HEK293 (cell line): ENCODE results near the gene ZNF552.

Source experiments
- HOXC10 ChIP-seq: sonication (generic); formaldehyde crosslinking; IDR thresholded peaks from 2 replicates; pipeline ENCODE4 v1.8.1; 2023; ENCODE audit warnings: mild to moderate bottlenecking, missing genetic modification reagents
- HOXD13 ChIP-seq: sonication (generic); formaldehyde crosslinking; IDR thresholded peaks from 2 replicates; pipeline ENCODE4 v1.8.0; 2022; ENCODE audit warnings: missing genetic modification reagents, borderline replicate concordance
- SP2 ChIP-seq: fragments of 450-650 bp; formaldehyde crosslinking; IDR thresholded peaks from 2 replicates; pipeline ENCODE4 v1.5.1; 2016; ENCODE audit warnings: missing biosample characterization, missing genetic modification characterization
- SP3 ChIP-seq: fragments of 450-650 bp; formaldehyde crosslinking; IDR thresholded peaks from 2 replicates; pipeline ENCODE4 v1.5.1; 2016; ENCODE audit warnings: missing biosample characterization, missing genetic modification characterization
- YY1 ChIP-seq: fragments of 450-650 bp; formaldehyde crosslinking; IDR thresholded peaks from 2 replicates; pipeline ENCODE4 v1.5.1; 2018; ENCODE audit warnings: missing biosample characterization, missing genetic modification characterization
- YY2 ChIP-seq: fragments of 450-650 bp; formaldehyde crosslinking; IDR thresholded peaks from 2 replicates; pipeline ENCODE4 v1.5.1; 2016; ENCODE audit warnings: missing biosample characterization, missing genetic modification characterization
- ZFP37 ChIP-seq: fragments of 450-650 bp; formaldehyde crosslinking; IDR thresholded peaks from 2 replicates; pipeline ENCODE4 v1.5.1; 2016; ENCODE audit warnings: missing biosample characterization, missing genetic modification characterization
- ZNF114 ChIP-seq: fragments of 450-650 bp; formaldehyde crosslinking; IDR thresholded peaks from 2 replicates; pipeline ENCODE4 v1.5.0; 2017; ENCODE audit warnings: missing biosample characterization, missing genetic modification characterization
- ZNF239 ChIP-seq: fragments of 450-650 bp; formaldehyde crosslinking; IDR thresholded peaks from 2 replicates; pipeline ENCODE4 v1.5.1; 2016; ENCODE audit warnings: missing biosample characterization, missing genetic modification characterization
- ZNF335 ChIP-seq: fragments of 450-650 bp; formaldehyde crosslinking; conservative IDR thresholded peaks from 2 replicates; pipeline ENCODE4 v1.5.1; 2016; ENCODE audit warnings: missing biosample characterization, missing genetic modification characterization
- ZNF530 ChIP-seq: fragments of 450-650 bp; formaldehyde crosslinking; IDR thresholded peaks from 2 replicates; pipeline ENCODE4 v1.5.1; 2016; ENCODE audit warnings: low read depth, missing biosample characterization, missing genetic modification characterization
- ZNF560 ChIP-seq: fragments of 450-650 bp; formaldehyde crosslinking; IDR thresholded peaks from 2 replicates; pipeline ENCODE4 v1.5.1; 2017; ENCODE audit warnings: missing biosample characterization, missing genetic modification characterization, borderline replicate concordance
- ZXDB ChIP-seq: fragments of 450-650 bp; formaldehyde crosslinking; IDR thresholded peaks from 2 replicates; pipeline ENCODE4 v1.5.1; 2016; ENCODE audit warnings: missing biosample characterization, missing genetic modification characterization
- TF ChIP-seq, protein P1 (sequence below): sonication (generic); formaldehyde crosslinking; IDR thresholded peaks from 2 replicates; pipeline ENCODE4 v1.8.1; 2022; ENCODE audit warnings: mild to moderate bottlenecking, moderate library complexity, missing genetic modification reagents
- TF ChIP-seq, protein P2 (sequence below): fragments of 450-650 bp; formaldehyde crosslinking; IDR thresholded peaks from 2 replicates; pipeline ENCODE4 v1.5.1; 2016; ENCODE audit warnings: missing biosample characterization, missing genetic modification characterization
- TF ChIP-seq, protein P3 (sequence below): fragments of 450-650 bp; formaldehyde crosslinking; IDR thresholded peaks from 2 replicates; pipeline ENCODE4 v1.5.1; 2016; ENCODE audit warnings: missing biosample characterization, missing genetic modification characterization
- TF ChIP-seq, protein P4 (sequence below): fragments of 450-650 bp; formaldehyde crosslinking; optimal IDR thresholded peaks from 2 replicates; pipeline ENCODE3; 2016; ENCODE audit warnings: missing biosample characterization, mild to moderate bottlenecking, missing genetic modification characterization
- TF ChIP-seq, protein P5 (sequence below): fragments of 450-650 bp; formaldehyde crosslinking; IDR thresholded peaks from 2 replicates; pipeline ENCODE4 v1.5.1; 2016; ENCODE audit warnings: missing biosample characterization, missing genetic modification characterization
- TF ChIP-seq, protein P6 (sequence below): fragments of 450-650 bp; formaldehyde crosslinking; IDR thresholded peaks from 2 replicates; pipeline ENCODE4 v1.5.1; 2017; ENCODE audit warnings: missing biosample characterization, missing genetic modification characterization
- TF ChIP-seq, protein P7 (sequence below): fragments of 450-650 bp; formaldehyde crosslinking; conservative IDR thresholded peaks from 2 replicates; pipeline ENCODE4 v1.5.1; 2016; ENCODE audit warnings: low read depth, missing biosample characterization, missing genetic modification characterization

The ZNF552 gene

DNA sequence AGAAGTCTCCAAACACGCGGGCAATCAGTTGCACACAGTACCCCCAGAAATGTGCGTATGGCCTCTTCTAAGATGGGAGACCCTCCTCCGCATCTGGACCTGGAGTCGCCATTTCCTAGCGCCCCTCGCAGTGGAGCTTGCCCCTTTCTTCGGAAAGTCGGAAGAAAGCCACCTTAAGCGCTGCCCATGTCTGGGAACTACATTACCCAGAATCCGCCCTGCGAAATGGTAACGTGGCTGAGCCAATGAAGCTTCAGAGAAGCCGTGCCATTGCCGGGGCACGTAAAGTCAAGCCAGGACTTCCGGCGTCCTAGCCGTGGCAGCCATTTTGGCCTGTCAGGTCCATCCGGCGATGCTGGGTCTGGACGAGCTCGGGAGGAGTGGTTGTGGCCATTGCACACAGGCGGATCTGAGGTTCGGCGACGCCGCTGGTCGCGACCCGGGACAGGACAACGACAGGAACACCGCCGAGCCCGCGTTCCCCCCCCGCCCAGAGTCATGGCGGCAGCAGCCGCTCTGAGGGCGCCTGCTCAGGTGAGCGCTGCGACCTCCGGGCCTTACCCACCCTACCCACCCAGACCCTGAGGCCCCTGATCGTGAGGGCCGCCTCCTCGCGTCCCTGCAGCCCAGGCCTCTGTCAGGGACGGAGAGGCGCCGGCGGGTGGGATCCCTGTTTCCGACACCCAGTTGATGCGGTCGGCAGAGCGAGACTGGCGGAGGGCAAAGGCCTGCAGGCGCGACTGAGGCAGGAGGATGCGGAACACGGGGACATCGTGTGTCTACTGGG lies 45.2 kb downstream of the ZNF552 start, which contains the start of gene ZNF586 (continued):
- TF ChIP-seq HOXD13 (CRISPR knock-in tag): peak; percentile 43
- TF ChIP-seq, protein P1, sequence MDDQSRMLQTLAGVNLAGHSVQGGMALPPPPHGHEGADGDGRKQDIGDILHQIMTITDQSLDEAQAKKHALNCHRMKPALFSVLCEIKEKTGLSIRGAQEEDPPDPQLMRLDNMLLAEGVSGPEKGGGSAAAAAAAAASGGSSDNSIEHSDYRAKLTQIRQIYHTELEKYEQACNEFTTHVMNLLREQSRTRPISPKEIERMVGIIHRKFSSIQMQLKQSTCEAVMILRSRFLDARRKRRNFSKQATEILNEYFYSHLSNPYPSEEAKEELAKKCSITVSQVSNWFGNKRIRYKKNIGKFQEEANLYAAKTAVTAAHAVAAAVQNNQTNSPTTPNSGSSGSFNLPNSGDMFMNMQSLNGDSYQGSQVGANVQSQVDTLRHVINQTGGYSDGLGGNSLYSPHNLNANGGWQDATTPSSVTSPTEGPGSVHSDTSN (CRISPR knock-in tag): peak; percentile 93
- peak; percentile 96 for TF ChIP-seq ZNF335 (tag by site-specific recombination)
- TF ChIP-seq, protein P2, sequence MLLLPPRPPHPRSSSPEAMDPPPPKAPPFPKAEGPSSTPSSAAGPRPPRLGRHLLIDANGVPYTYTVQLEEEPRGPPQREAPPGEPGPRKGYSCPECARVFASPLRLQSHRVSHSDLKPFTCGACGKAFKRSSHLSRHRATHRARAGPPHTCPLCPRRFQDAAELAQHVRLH (tag by site-specific recombination): no peak
- 0 out of 2 replicates have a peak, but pooled peaks have one; percentile 37 for TF ChIP-seq ZNF239 (tag by site-specific recombination)
- TF ChIP-seq, protein P3, sequence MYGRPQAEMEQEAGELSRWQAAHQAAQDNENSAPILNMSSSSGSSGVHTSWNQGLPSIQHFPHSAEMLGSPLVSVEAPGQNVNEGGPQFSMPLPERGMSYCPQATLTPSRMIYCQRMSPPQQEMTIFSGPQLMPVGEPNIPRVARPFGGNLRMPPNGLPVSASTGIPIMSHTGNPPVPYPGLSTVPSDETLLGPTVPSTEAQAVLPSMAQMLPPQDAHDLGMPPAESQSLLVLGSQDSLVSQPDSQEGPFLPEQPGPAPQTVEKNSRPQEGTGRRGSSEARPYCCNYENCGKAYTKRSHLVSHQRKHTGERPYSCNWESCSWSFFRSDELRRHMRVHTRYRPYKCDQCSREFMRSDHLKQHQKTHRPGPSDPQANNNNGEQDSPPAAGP: no peak
- peak; percentile 82 for TF ChIP-seq YY1
- peak; percentile 96 for TF ChIP-seq HOXC10 (CRISPR knock-in tag)
- 0 out of 2 replicates have a peak, but pooled peaks have one; percentile 3 for TF ChIP-seq ZNF560 (tag by site-specific recombination)
- TF ChIP-seq, protein P4, sequence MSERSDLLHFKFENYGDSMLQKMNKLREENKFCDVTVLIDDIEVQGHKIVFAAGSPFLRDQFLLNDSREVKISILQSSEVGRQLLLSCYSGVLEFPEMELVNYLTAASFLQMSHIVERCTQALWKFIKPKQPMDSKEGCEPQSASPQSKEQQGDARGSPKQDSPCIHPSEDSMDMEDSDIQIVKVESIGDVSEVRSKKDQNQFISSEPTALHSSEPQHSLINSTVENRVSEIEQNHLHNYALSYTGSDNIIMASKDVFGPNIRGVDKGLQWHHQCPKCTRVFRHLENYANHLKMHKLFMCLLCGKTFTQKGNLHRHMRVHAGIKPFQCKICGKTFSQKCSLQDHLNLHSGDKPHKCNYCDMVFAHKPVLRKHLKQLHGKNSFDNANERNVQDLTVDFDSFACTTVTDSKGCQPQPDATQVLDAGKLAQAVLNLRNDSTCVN (tag by site-specific recombination): peak; percentile 40
- TF ChIP-seq, protein P5, sequence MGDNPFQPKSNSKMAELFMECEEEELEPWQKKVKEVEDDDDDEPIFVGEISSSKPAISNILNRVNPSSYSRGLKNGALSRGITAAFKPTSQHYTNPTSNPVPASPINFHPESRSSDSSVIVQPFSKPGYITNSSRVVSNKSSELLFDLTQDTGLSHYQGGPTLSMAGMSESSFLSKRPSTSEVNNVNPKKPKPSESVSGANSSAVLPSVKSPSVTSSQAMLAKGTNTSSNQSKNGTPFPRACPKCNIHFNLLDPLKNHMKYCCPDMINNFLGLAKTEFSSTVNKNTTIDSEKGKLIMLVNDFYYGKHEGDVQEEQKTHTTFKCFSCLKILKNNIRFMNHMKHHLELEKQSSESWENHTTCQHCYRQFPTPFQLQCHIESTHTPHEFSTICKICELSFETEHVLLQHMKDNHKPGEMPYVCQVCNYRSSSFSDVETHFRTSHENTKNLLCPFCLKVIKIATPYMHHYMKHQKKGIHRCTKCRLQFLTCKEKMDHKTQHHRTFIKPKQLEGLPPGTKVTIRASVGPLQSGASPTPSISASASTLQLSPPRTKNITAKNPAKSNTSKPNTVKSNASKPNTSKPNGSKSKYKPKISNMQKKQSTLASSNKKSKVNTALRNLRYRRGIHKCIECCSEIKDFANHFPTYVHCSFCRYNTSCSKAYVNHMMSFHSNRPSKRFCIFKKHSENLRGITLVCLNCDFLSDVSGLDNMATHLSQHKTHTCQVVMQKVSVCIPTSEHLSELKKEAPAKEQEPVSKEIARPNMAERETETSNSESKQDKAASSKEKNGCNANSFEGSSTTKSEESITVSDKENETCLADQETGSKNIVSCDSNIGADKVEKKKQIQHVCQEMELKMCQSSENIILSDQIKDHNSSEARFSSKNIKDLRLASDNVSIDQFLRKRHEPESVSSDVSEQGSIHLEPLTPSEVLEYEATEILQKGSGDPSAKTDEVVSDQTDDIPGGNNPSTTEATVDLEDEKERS (tag by site-specific recombination): peak; percentile 83
- TF ChIP-seq, protein P6, sequence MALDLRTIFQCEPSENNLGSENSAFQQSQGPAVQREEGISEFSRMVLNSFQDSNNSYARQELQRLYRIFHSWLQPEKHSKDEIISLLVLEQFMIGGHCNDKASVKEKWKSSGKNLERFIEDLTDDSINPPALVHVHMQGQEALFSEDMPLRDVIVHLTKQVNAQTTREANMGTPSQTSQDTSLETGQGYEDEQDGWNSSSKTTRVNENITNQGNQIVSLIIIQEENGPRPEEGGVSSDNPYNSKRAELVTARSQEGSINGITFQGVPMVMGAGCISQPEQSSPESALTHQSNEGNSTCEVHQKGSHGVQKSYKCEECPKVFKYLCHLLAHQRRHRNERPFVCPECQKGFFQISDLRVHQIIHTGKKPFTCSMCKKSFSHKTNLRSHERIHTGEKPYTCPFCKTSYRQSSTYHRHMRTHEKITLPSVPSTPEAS (tag by site-specific recombination): no peak
- TF ChIP-seq ZNF114: no peak
- TF ChIP-seq, protein P7, sequence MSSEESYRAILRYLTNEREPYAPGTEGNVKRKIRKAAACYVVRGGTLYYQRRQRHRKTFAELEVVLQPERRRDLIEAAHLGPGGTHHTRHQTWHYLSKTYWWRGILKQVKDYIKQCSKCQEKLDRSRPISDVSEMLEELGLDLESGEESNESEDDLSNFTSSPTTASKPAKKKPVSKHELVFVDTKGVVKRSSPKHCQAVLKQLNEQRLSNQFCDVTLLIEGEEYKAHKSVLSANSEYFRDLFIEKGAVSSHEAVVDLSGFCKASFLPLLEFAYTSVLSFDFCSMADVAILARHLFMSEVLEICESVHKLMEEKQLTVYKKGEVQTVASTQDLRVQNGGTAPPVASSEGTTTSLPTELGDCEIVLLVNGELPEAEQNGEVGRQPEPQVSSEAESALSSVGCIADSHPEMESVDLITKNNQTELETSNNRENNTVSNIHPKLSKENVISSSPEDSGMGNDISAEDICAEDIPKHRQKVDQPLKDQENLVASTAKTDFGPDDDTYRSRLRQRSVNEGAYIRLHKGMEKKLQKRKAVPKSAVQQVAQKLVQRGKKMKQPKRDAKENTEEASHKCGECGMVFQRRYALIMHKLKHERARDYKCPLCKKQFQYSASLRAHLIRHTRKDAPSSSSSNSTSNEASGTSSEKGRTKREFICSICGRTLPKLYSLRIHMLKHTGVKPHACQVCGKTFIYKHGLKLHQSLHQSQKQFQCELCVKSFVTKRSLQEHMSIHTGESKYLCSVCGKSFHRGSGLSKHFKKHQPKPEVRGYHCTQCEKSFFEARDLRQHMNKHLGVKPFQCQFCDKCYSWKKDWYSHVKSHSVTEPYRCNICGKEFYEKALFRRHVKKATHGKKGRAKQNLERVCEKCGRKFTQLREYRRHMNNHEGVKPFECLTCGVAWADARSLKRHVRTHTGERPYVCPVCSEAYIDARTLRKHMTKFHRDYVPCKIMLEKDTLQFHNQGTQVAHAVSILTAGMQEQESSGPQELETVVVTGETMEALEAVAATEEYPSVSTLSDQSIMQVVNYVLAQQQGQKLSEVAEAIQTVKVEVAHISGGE (tag by site-specific recombination): peak; percentile 88
- TF ChIP-seq ZFP37 (tag by site-specific recombination): 0 out of 2 replicates have a peak, but pooled peaks have one; percentile 74
- TF ChIP-seq ZNF530 (tag by site-specific recombination): no peak
- peak; percentile 57; the same call in 1 of the 2 replicates for TF ChIP-seq ZXDB (tag by site-specific recombination)
- TF ChIP-seq YY2 (tag by site-specific recombination): peak; percentile 96
- peak; percentile 85 for TF ChIP-seq SP2 (tag by site-specific recombination)
- TF ChIP-seq SP3 (tag by site-specific recombination): peak; percentile 38; the same call in 1 of the 2 replicates
